CD14-positive monocyte (primary cell): ENCODE results near the gene NCKAP1. TPM values are rescaled to one million over a fixed set of nuclear protein-coding genes. Genes with fewer than 3 reads are reported as not detected.

Experiments
- DNase-seq, 3 donors: peaks; one replicate each; pipeline ENCODE4 v3.0.0-alpha.2; 2011 to 2022
- H2AFZ ChIP-seq: 2 replicates; pipeline ENCODE4 v1.6.0; 2012; ENCODE audit warnings: mild to moderate bottlenecking, low read depth, low read length, inconsistent platforms; ENCODE audit not compliant: insufficient read depth, poor library complexity, severe bottlenecking
- H3K27ac ChIP-seq, 2 donors: 1 replicate in 1 of 2; 2 replicates in 1 of 2; pipeline ENCODE4 v1.5.1; 2012 to 2013; ENCODE audit warnings: low read length in 2 of 2, control low read depth in 1 of 2, inconsistent platforms in 1 of 2, low read depth in 1 of 2, mild to moderate bottlenecking in 1 of 2
- H3K27me3 ChIP-seq, 2 donors: one replicate each; pipeline versions ENCODE4 v1.6.0 to v1.6.1; 2011 to 2013; ENCODE audit warnings: low read length in 2 of 2; ENCODE audit not compliant: control insufficient read depth in 2 of 2, insufficient read depth in 2 of 2
- H3K36me3 ChIP-seq, 2 donors: replicated peaks in 1 of 2; 1 replicate in 1 of 2; 2 replicates in 1 of 2; pipeline versions ENCODE4 v1.5.1 to v1.6.1; 2012 to 2013; ENCODE audit warnings: low read length in 2 of 2, control low read depth in 1 of 2, inconsistent platforms in 1 of 2, mild to moderate bottlenecking in 1 of 2; ENCODE audit not compliant: insufficient read depth in 2 of 2, control insufficient read depth in 1 of 2
- H3K4me1 ChIP-seq, 2 donors: 1 replicate in 1 of 2; 2 replicates in 1 of 2; pipeline versions ENCODE4 v1.5.1 to v1.6.1; 2012 to 2013; ENCODE audit warnings: low read length in 2 of 2, control low read depth in 1 of 2, inconsistent platforms in 1 of 2, mild to moderate bottlenecking in 1 of 2, moderate library complexity in 1 of 2; ENCODE audit not compliant: insufficient read depth in 2 of 2, control insufficient read depth in 1 of 2
- H3K4me2 ChIP-seq: replicated peaks from 2 replicates; pipeline ENCODE3; 2012; ENCODE audit warnings: low read length, moderate library complexity, mild to moderate bottlenecking; ENCODE audit not compliant: poor library complexity, severe bottlenecking; ENCODE audit errors: extremely low read depth
- H3K4me3 ChIP-seq, 3 experiments: fragments of 200-600 bp in 1 of 3; sonication (generic) in 1 of 3; replicated peaks in 1 of 3; 1 replicate in 2 of 3; 2 replicates in 1 of 3; pipeline ENCODE4 v1.5.1; 2011 to 2013; ENCODE audit warnings: low read length in 3 of 3, mild to moderate bottlenecking in 3 of 3, control low read depth in 2 of 3, low read depth in 2 of 3, inconsistent platforms in 1 of 3, moderate library complexity in 1 of 3
- H3K79me2 ChIP-seq: 2 replicates; pipeline ENCODE4 v1.6.0; 2012; ENCODE audit warnings: mild to moderate bottlenecking, control low read depth, inconsistent platforms, low read length, moderate library complexity; ENCODE audit not compliant: insufficient read depth
- H3K9ac ChIP-seq: 2 replicates; pipeline ENCODE4 v1.6.0; 2017; ENCODE audit warnings: low read length, mild to moderate bottlenecking; ENCODE audit not compliant: insufficient read depth, poor library complexity, severe bottlenecking
- H3K9me3 ChIP-seq, 2 donors: replicated peaks in 1 of 2; 1 replicate in 1 of 2; 2 replicates in 1 of 2; pipeline versions ENCODE4 v1.5.1 to v1.6.1; 2012 to 2013; ENCODE audit warnings: low read length in 2 of 2, control low read depth in 1 of 2; ENCODE audit not compliant: control insufficient read depth in 1 of 2, insufficient read depth in 1 of 2
- H4K20me1 ChIP-seq: 2 replicates; pipeline ENCODE4 v1.6.0; 2012; ENCODE audit warnings: mild to moderate bottlenecking, low read length, control low read depth, moderate library complexity; ENCODE audit not compliant: insufficient read depth
- H3K27ac Mint-ChIP-seq, 7 donors: one replicate each; pipeline ENCODE4 v1.8.0; 2020; ENCODE audit warnings: mild to moderate bottlenecking in 7 of 7, mixed read lengths in 7 of 7, moderate library complexity in 6 of 7, inconsistent platforms in 2 of 7
- H3K27me3 Mint-ChIP-seq, 3 donors: one replicate each; pipeline ENCODE4 v1.8.0; 2021 to 2022; ENCODE audit warnings: low read depth in 3 of 3, mild to moderate bottlenecking in 3 of 3, mixed read lengths in 3 of 3, moderate library complexity in 3 of 3, inconsistent platforms in 1 of 3
- H3K36me3 Mint-ChIP-seq, 2 donors: one replicate each; pipeline ENCODE4 v1.8.0; 2020; ENCODE audit warnings: mixed read lengths in 2 of 2, inconsistent platforms in 1 of 2, mild to moderate bottlenecking in 1 of 2
- H3K4me1 Mint-ChIP-seq: one replicate; pipeline ENCODE4 v1.8.0; 2020; ENCODE audit warnings: mild to moderate bottlenecking, mixed read lengths
- H3K4me3 Mint-ChIP-seq, 2 donors: one replicate each; pipeline ENCODE4 v1.8.0; 2020; ENCODE audit warnings: mild to moderate bottlenecking in 2 of 2, mixed read lengths in 2 of 2, moderate library complexity in 1 of 2
- H3K9me3 Mint-ChIP-seq, 7 donors: one replicate each; pipeline ENCODE4 v1.8.0; 2020 to 2022; ENCODE audit warnings: mixed read lengths in 7 of 7, mild to moderate bottlenecking in 6 of 7, moderate library complexity in 6 of 7, inconsistent platforms in 2 of 7
- WGBS: methylation state at CpG from one replicate; pipeline ENCODE4 v1.1.5; 2013; ENCODE audit warnings: missing lambda C conversion rate; ENCODE audit not compliant: insufficient coverage; 5-methylcytosine and 5-hydroxymethylcytosine counted together
- intact Hi-C, 2 donors: fragments of 100-400 bp; cut with micrococcal nuclease; formaldehyde crosslinking; loops; one replicate each; pipeline versions ENCODE4 v1.15.0 to v1.15.1; 2023
- polyA plus RNA-seq, 3 donors: library from polyadenylated mRNA; depleted of rRNA in 1 of 3; unstranded in 2 of 3; stranded (reverse) in 1 of 3; fragments of 300-500 nt in 2 of 3; fragments of >200 nt in 1 of 3; fragmentation: Illumina TruSeq in 2 of 3; gene quantifications; 1 replicate in 2 of 3; 2 replicates in 1 of 3; pipeline ENCODE4 v1.2.3, GENCODE V29; 2012 to 2021
- TF ChIP-seq, protein P1 (sequence below): fragments of 200-600 bp; IDR thresholded peaks from one replicate; pipeline ENCODE4 v1.8.0; 2022; ENCODE audit warnings: antibody characterized with exemption, mild to moderate bottlenecking

The NCKAP1 gene
- polyA plus RNA-seq, 3 donors: 0.01 TPM; not detected in 2

DNA sequence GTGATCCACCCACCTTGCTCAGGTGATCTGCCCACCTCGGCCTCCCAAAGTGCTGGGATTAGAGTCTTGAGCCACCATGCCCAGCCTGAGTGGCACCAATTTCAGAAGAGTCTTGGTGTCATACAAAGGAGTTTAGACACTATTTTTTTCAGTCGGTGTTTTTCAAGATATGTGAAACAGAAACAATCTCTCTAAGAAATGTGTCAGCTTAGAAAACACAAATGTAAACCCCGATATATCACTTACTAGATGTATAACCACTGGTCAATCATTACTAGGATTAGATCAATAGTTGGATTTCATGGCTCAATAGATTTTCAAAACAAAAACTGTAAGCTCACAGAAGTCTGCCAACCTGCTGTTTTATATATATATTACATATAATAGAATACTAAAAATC is 104.6 kb downstream of the NCKAP1 start:
- Mint-ChIP-seq H3K27me3 (peaks cover 0 to 4% (median 2%) of the 10 kb centered on the region in 3 donors), H3K9me3 (peaks cover 0 to 5% (median 0%) of the 10 kb centered on the region in 7 donors), H3K36me3 (no peaks in the 10 kb centered on the region), H3K4me3 (no peak overlapping the region), H3K27ac (no peak overlapping the region), H3K4me1 (no peaks in the 10 kb centered on the region)
- DNase-seq: no peak
- Histone ChIP-seq H3K4me2 (no peak overlapping the region), H3K36me3 (no peaks in the 10 kb centered on the region), H3K27ac (no peak overlapping the region), H3K27me3 (no peaks in the 10 kb centered on the region), H3K9ac (no peak overlapping the region), H3K9me3 (no peaks in the 10 kb centered on the region), H2AFZ (no peak overlapping the region), H3K4me3 (no peak overlapping the region), H4K20me1 (no peaks in the 10 kb centered on the region), H3K4me1 (no peaks in the 10 kb centered on the region), H3K79me2 (no peaks in the 10 kb centered on the region)
- intact Hi-C loops: no loop called here
- 100% methylated on average over 1 of the region's 3 CpGs for WGBS
- TF ChIP-seq, protein P1, sequence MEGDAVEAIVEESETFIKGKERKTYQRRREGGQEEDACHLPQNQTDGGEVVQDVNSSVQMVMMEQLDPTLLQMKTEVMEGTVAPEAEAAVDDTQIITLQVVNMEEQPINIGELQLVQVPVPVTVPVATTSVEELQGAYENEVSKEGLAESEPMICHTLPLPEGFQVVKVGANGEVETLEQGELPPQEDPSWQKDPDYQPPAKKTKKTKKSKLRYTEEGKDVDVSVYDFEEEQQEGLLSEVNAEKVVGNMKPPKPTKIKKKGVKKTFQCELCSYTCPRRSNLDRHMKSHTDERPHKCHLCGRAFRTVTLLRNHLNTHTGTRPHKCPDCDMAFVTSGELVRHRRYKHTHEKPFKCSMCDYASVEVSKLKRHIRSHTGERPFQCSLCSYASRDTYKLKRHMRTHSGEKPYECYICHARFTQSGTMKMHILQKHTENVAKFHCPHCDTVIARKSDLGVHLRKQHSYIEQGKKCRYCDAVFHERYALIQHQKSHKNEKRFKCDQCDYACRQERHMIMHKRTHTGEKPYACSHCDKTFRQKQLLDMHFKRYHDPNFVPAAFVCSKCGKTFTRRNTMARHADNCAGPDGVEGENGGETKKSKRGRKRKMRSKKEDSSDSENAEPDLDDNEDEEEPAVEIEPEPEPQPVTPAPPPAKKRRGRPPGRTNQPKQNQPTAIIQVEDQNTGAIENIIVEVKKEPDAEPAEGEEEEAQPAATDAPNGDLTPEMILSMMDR: no peak

DNA sequence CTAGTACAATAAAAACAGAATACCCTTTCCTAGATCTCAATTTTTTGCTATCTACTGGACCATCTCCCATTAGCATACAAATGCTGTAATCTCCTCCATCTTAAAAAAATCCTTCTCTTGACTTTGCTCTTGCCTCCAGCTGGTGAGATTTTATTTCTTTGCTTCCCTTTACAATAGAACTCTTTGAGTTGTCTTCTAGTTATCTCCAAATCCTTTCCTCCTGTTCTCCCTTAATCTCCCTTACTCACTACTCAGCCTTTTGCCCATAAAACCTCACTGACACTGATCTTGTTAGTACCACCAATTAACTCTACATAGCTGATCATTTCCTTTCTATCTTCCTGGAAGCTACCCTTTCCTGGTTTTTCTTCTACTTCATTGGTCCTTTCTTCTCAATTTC is 108.3 kb downstream of the NCKAP1 start:
- H3K27me3 ChIP-seq: no peaks in the 10 kb centered on the region
- Mint-ChIP-seq H3K4me1 (no peaks in the 10 kb centered on the region), H3K9me3 (peaks cover 0 to 2% (median 0%) of the 10 kb centered on the region in 7 donors), H3K36me3 (no peaks in the 10 kb centered on the region), H3K27me3 (peaks cover 0 to 4% (median 2%) of the 10 kb centered on the region in 3 donors), H3K4me3 (no peak overlapping the region), H3K27ac (no peak overlapping the region)
- H3K4me2 ChIP-seq: no peak overlapping the region
- H3K79me2 ChIP-seq: no peaks in the 10 kb centered on the region
- H3K9me3 ChIP-seq: no peaks in the 10 kb centered on the region
- no peak overlapping the region for H3K27ac ChIP-seq
- TF ChIP-seq, protein P1: no peak
- no peak overlapping the region for H2AFZ ChIP-seq
- no peak for DNase-seq
- H4K20me1 ChIP-seq: no peaks in the 10 kb centered on the region
- intact Hi-C loops: no loop called here
- H3K4me3 ChIP-seq: no peak overlapping the region
- H3K9ac ChIP-seq: no peak overlapping the region
- no peaks in the 10 kb centered on the region for H3K36me3 ChIP-seq
- H3K4me1 ChIP-seq: no peaks in the 10 kb centered on the region
